Type B pancreatic cell (in vitro differentiated cells): ENCODE measurements around the gene NOG. TPM values are rescaled to one million over a fixed set of nuclear protein-coding genes. Genes with fewer than 3 reads are reported as not detected.
A peak's percentile ranks its signal among the peaks of the same experiment; 100 is the strongest.

Experiments used
- DNase-seq: peaks from one replicate; pipeline ENCODE4 v3.0.0; 2021; ENCODE audit warnings: mixed read lengths; ENCODE audit not compliant: unreplicated experiment; ENCODE audit errors: extremely low spot score
- H3K27ac Mint-ChIP-seq: 2 replicates; pipeline ENCODE4 v1.8.0; 2021; ENCODE audit warnings: mild to moderate bottlenecking, mixed read lengths
- H3K27me3 Mint-ChIP-seq: 2 replicates; pipeline ENCODE4 v1.8.0; 2021; ENCODE audit warnings: mixed read lengths
- H3K36me3 Mint-ChIP-seq: 2 replicates; pipeline ENCODE4 v1.8.0; 2021; ENCODE audit warnings: mixed read lengths
- H3K4me1 Mint-ChIP-seq: one replicate; pipeline ENCODE4 v1.8.0; 2021; ENCODE audit warnings: mixed read lengths; ENCODE audit not compliant: unreplicated experiment
- H3K4me3 Mint-ChIP-seq: 2 replicates; pipeline ENCODE4 v1.8.0; 2021; ENCODE audit warnings: mild to moderate bottlenecking, mixed read lengths
- H3K9me3 Mint-ChIP-seq: 2 replicates; pipeline ENCODE4 v1.8.0; 2021; ENCODE audit warnings: mixed read lengths
- total RNA-seq: library from RNA; stranded (reverse); gene quantifications from 2 replicates; pipeline ENCODE4 v1.2.1, GENCODE V29; 2021; ENCODE audit warnings: low replicate concordance
- TF ChIP-seq, protein P1 (sequence below): fragments of 200-600 bp; sonication (generic); conservative IDR thresholded peaks from 2 replicates; pipeline ENCODE4 v1.5.0; 2021; ENCODE audit warnings: antibody characterized with exemption, mild to moderate bottlenecking

NOG gene
- total RNA-seq, 1 donor from 2014 or later: 13.7 TPM

DNA sequence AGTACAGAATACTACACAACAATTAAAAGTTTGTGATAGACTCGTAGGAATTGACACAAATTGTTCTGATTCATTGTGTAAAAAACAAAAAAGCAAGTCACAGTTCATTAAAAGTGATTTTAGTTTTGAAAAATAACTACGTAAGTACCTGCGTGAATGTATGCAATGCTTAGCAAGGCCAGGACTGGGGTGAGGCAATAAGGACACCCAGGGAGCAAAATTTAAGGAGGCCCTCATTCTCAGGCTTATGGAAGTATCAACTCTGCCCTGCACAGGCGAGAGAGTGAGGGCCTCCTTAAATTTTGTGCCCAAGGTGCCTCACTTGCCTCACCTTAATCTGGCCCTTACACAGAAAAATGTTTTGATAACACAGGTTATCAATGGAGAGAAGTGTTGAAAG is 31.4 kb downstream of the NOG start:
- H3K27ac Mint-ChIP-seq: no peak overlapping the region
- H3K9me3 Mint-ChIP-seq: no peaks in the 10 kb centered on the region
- H3K4me1 Mint-ChIP-seq: peaks cover 6% of the 10 kb centered on the region
- no peaks in the 10 kb centered on the region for H3K36me3 Mint-ChIP-seq
- DNase-seq: no peak
- TF ChIP-seq, protein P1, sequence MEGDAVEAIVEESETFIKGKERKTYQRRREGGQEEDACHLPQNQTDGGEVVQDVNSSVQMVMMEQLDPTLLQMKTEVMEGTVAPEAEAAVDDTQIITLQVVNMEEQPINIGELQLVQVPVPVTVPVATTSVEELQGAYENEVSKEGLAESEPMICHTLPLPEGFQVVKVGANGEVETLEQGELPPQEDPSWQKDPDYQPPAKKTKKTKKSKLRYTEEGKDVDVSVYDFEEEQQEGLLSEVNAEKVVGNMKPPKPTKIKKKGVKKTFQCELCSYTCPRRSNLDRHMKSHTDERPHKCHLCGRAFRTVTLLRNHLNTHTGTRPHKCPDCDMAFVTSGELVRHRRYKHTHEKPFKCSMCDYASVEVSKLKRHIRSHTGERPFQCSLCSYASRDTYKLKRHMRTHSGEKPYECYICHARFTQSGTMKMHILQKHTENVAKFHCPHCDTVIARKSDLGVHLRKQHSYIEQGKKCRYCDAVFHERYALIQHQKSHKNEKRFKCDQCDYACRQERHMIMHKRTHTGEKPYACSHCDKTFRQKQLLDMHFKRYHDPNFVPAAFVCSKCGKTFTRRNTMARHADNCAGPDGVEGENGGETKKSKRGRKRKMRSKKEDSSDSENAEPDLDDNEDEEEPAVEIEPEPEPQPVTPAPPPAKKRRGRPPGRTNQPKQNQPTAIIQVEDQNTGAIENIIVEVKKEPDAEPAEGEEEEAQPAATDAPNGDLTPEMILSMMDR: no peak
- H3K27me3 Mint-ChIP-seq: peaks cover 16% of the 10 kb centered on the region
- no peak overlapping the region for H3K4me3 Mint-ChIP-seq

DNA sequence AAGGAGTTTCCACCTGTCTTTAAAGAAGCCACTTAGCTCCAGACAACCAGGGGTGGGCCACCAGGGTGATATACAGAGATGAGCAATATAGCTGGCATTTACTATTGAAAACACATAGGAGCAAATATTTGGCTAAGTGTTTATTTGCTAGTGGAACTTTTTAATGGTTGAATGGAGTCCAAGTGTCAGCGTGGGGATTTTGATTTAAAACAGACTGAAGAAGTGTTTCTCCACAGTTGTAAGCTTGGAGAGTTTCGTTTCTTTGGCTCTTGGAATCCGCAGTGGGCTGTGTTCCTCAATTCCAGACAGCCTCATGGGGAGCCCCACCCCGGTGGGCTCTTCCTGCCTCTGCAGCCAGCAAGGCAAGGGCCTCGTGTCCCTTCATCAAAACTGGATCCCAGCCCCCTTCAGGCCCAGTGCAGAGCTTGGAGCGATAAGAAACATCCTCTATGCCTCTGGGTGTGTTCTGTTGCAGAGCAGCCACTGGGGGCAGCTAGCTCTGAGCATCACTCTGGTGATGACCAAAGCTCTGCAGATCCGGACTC is 36.1 kb downstream of the NOG start:
- Mint-ChIP-seq H3K36me3 (no peaks in the 10 kb centered on the region), H3K4me3 (no peak overlapping the region), H3K9me3 (no peaks in the 10 kb centered on the region), H3K27ac (no peak overlapping the region), H3K27me3 (peaks cover 15% of the 10 kb centered on the region), H3K4me1 (no peaks in the 10 kb centered on the region)
- TF ChIP-seq, protein P1: peak; percentile 65
- no peak for DNase-seq

DNA sequence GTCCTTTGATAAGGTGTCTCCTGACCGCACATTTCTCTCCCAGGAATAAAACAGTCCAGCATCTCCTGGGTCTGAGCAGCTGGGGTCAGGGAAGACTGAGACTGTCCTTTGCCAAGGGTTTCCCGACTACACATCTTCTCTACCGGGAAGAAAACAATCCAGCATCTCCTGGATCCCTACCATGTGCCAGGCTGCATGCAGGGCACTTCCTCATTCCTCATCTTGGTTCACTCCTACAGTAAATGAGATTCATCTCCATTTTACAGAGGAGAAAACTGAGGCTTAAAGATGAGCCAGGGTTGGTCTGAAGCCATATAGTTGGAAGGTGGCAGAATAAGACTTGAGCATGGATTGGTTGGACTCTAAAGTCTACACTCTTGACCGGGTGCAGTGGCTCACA is 36.7 kb downstream of the NOG start:
- H3K27me3 Mint-ChIP-seq: peaks cover 15% of the 10 kb centered on the region
- no peak for DNase-seq
- TF ChIP-seq, protein P1: no peak
- H3K36me3 Mint-ChIP-seq: no peaks in the 10 kb centered on the region
- H3K27ac Mint-ChIP-seq: no peak overlapping the region
- no peaks in the 10 kb centered on the region for H3K9me3 Mint-ChIP-seq
- no peak overlapping the region for H3K4me3 Mint-ChIP-seq
- no peaks in the 10 kb centered on the region for H3K4me1 Mint-ChIP-seq

DNA sequence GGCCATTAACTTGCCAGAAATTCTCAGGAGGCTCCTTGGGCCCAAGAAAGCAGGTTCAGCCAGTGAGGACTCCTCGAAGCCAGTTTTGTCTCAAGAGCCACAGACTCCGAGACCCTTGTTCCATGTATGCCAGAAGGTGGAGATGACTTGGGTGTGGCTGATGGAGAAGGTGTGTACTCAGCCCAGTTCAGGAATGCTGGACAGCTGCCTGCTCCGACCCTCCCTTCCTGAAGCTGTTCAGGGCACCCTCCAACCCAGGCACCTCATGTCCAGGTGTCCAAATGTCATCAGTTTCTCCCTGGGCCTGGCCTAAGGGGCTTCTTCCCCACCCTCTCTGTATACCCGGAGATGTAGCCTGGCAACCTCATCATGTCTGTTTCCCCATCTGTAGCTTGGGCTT is 40.2 kb downstream of the NOG start:
- no peak for DNase-seq
- TF ChIP-seq, protein P1: no peak
- Mint-ChIP-seq H3K27me3 (peaks cover 21% of the 10 kb centered on the region), H3K36me3 (no peaks in the 10 kb centered on the region), H3K9me3 (no peaks in the 10 kb centered on the region), H3K27ac (no peak overlapping the region), H3K4me1 (peaks cover 19% of the 10 kb centered on the region), H3K4me3 (no peak overlapping the region)

DNA sequence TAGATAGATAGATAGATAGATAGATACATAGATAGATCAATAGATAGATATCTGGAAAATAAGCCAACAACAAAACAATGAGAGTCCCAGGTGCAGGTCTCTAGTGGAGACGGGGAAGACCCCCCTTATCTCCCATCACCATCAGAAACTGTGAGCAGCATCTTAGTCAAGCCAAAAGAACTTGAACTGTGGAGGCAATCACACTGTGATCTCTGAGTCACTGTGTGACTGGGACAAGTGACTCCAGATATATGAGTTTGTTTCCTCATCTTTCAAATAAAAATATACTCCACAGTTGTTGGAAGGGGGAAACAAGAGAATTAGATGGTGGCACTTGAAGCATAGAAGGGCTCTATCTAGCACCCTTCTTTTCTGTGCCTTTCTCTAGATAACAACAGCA is 42.1 kb downstream of the NOG start:
- TF ChIP-seq, protein P1: no peak
- Mint-ChIP-seq H3K9me3 (no peaks in the 10 kb centered on the region), H3K4me1 (peaks cover 24% of the 10 kb centered on the region), H3K27ac (no peak overlapping the region), H3K4me3 (no peak overlapping the region), H3K27me3 (peaks cover 24% of the 10 kb centered on the region), H3K36me3 (no peaks in the 10 kb centered on the region)
- DNase-seq: no peak

DNA sequence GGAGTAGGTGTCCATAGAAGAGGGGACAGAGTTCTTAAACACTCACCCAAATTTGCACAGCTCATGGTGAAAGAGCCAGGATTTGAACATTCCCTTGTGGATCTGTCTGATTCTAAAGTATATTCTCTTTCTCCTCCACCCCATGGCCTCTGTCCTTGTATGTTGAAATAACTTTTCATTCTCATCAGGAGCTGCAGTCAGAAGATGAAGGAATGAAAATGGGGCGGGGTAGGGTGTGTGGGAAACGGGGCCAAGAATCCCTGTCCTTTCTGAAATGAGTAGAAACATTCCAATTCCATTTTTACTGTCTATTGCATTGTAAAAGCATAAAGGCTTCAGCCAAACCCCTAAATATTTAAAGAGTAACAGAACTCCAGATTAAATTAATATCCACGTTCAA is 42.8 kb downstream of the NOG start:
- no peaks in the 10 kb centered on the region for H3K36me3 Mint-ChIP-seq
- H3K4me3 Mint-ChIP-seq: no peak overlapping the region
- H3K4me1 Mint-ChIP-seq: peaks cover 24% of the 10 kb centered on the region

More for the DNA sequence above, 42.8 kb downstream of the NOG start:
- no peaks in the 10 kb centered on the region for H3K9me3 Mint-ChIP-seq
- DNase-seq: no peak
- H3K27me3 Mint-ChIP-seq: peaks cover 31% of the 10 kb centered on the region
- no peak overlapping the region for H3K27ac Mint-ChIP-seq
- TF ChIP-seq, protein P1: no peak
